GM18507 (cell line): ENCODE results near the gene TIE1.

ENCODE experiments used
- DNase-seq: peaks from one replicate; pipeline ENCODE4 v3.0.0; 2011; ENCODE audit warnings: low read depth; ENCODE audit not compliant: insufficient read length; ENCODE audit errors: extremely low spot score
- FAIRE-seq: peaks from 2 replicates; lab custom pipeline; 2011; peaks lifted over from hg19 to GRCh38; lab: Jason Lieb, UNC

TIE1 gene

GRCh38 chr1:43322506-43322905, 21.7 kb downstream of the TIE1 start:
- FAIRE-seq (no peak), DNase-seq (no peak)

DNA sequence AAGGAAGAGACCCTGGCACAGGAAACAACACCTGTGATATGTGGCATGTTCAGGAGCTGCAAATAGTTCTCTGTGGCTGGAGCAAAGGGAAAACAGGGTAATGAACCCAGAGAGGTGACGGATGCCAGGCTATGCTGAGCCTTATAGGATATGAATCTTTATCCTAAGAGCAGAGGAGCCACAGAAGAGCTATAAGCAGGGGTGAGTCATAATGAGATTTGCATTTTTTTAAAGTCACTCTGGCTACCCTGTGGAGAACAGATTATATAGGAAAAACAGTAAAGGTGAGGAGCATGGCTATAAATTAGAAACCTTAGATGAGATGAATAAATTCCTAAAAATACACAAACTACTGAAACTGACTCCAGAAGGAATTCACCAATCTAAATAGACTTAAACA, 24.0 kb downstream of the TIE1 start:
- no peak for DNase-seq
- FAIRE-seq = no peak

GRCh38 chr1:43325381-43325780, 24.6 kb downstream of the TIE1 start:
- DNase-seq = no peak
- no peak for FAIRE-seq

DNA sequence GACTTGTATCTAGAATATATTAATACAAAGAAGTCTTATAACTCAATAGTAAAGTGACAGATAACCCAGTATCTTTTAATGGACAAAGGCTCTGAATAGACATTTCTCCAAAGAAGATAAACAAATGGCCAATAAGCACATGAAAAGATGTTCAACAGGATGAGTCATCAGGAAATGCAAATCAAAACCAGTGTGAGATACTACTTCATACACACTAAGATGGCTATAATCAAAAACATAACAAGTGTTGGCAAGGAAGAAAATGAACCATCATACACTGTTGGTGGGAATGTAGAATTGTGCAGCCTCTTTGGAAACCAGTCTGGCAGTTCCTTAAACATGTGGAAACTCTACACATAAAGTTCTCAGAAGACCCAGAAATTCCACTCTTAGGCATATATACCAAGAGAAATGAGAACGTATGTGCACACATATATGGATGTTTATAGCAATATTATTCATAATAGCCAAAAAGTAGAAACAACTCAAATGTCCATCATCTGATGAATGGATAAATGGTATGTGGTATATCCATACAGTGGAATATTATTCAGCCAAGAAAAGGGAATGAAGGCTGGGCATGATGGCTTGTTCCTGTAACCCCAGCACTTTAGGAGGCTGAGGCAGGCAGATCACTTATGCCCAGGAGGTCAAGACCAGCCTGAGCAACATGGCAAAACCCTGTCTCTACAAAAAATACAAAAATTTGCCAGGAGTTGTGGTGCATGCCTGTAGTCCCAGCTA, 26.9 kb downstream of the TIE1 start:
- FAIRE-seq = no peak
- DNase-seq = no peak

DNA sequence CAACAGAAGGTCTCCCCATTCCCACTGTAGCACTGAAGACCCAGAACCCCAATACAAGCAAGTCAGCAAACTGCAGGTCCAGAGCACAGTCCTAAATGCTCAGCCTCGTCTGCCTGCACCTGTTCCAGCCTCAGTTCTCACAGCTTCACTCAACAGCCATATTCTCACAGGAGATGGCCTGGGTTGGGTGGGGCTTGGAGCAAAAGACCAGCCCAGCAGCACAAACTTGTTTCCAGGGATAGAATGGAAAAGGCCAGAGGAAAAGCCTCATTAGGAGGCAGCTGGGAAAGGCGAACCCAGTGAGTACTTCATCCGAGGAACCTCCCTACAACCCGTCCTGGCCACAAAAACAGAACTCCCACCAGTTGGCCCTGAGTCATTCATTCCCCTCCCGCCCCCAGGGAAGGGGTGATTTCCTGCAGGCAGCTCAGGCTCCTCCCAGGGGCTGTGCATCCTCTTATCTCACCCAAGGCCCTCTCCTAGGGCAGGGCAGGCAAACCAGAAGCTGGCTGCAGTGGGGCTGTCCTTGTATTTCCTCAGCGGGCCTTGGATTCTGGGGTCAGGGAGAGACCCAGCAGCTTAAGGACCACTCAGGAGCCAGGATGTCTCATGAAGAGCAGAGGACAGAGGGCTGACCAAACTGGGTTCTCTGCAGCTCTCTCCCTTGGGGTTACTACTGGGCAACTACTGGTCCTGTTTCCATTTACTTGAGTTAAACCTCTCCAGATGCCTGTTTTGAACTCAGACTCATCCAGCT, 29.4 kb downstream of the TIE1 start:
- FAIRE-seq = peak; percentile 68
- peak; percentile 25 for DNase-seq

- no peak for DNase-seq
- FAIRE-seq = no peak
These were observed 30.9 kb downstream of the TIE1 start for GRCh38 chr1:43331688-43332087.

DNA sequence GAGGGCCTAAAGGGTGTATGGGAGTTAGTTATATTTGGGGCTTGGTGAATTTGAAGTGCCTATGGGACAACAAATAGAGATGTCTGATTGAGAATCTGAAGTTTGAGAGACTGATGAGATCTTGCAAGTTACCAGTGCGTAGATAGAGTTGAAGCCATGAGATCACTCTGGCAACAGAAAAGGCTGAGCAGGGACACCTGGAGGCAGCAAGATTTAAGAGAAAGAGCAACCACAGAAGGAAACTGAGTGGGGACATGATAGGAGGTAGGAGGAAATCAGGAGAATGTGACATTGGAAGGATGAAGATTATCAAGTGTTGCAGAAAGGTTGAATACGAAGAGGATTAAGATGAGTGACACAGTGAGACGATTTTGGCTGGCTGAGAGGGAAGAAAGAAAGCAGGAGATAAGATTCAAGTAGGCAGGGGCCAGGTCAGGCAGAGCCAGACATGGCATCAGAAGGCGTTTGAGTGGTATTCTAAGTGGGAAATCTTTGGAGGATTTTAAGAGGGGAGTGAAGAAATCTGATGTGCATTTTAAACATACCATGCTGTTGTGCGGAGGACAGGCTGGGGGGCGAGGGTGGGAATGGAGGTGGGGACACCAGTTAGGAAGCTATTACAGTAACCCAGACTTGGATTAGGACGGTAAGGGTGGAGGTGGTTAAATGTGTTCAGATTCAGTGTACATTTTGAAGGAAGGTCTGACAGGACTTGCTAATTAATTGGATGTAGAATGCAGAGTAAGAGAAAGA, 33.8 kb downstream of the TIE1 start:
- FAIRE-seq (no peak), DNase-seq (no peak)

DNA sequence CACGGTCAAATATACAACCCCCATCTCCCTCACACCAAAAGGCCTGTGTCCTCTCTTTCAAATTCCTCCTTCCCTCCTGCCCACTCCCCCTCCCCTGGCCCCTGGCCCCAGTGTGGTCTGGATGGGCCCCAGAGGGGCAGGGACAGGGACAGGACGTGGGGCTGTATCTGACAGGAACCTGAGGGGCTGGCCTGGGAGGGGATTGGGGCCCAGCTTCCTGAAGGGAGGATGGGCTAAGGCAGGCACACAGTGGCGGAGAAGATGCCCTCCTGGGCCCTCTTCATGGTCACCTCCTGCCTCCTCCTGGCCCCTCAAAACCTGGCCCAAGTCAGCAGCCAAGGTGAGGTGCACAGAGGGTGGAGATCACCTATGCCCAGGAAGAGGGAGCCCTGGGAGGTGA, 36.8 kb downstream of the TIE1 start, which contains the start of gene MPL:
Gene MPL, plus strand, starts transcription at position 231 of the 400 bp plus-strand sequence. Its CDS starts 31 bp downstream, at position 262.
- FAIRE-seq (no peak), DNase-seq (no peak)

DNA sequence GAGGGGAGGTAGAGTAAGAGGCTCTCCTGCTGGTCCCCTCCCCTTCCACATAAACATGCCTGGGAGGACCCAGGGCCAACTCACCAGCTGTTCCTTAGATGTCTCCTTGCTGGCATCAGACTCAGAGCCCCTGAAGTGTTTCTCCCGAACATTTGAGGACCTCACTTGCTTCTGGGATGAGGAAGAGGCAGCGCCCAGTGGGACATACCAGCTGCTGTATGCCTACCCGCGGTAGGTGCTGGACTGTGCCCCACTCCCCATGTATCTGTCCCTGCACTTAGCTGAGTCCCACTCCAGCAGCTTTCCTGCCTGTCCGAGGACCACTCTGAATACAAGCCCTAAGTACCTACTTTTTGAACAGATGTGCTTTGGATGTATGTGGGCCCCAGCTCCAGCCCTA, 37.2 kb downstream of the TIE1 start:
- FAIRE-seq = no peak
- no peak for DNase-seq

DNA sequence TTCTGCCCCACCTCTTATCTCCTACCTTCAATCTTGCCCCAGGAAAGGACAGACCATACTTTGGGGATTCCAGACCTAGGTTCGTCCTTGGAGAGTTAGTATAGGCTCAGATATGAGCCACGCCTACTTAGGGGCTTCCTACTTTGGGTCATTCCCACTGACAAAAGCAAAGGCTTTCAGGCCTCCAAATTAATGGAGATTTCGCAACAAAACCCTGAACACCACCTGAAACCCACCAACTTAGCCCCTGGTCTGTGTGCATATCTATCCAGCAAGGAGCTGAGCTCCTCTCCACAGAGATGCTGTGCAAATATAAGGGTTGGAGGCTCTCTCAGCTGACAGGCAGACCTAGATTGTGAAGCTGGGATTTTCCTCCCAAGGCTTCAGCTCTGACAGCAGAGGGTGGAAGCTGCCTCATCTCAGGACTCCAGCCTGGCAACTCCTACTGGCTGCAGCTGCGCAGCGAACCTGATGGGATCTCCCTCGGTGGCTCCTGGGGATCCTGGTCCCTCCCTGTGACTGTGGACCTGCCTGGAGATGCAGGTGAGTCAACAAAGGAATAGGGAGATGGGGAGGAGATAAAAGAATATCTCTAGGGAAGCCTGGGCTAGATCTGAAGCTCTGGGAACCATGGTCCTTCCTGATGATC, 38.9 kb downstream of the TIE1 start:
- DNase-seq = no peak
- no peak for FAIRE-seq

- DNase-seq (no peak), FAIRE-seq (no peak)
These were observed 39.8 kb downstream of the TIE1 start for GRCh38 chr1:43340559-43340958.

DNA sequence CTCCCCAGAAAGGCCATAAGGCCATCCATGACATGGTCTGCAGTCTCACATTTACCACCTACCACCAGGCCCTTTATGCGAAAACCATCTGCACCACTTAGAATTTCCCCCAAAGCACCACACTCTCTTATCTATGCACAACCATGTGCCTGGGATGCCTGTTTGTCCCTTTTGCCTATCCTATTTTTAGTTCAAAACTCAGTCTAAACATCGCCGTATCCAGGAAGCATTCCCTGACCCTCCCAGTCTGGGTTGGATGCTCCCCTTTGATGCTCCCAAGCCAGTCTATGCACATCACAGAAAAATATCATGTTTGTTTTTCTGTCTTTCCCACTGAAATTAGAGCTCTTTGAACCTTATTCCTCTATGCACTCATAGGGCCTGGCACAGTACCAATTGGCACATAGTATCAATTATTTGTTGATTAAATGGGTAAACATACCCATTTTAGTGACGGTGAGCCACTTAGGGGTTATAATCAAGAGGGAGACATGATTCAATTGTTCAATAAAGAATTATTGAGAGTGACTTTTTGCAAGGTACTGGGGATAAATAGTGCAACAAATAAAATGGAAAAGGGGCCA, 43.6 kb downstream of the TIE1 start:
- FAIRE-seq (no peak), DNase-seq (no peak)

GRCh38 chr1:43345120-43345519, 44.3 kb downstream of the TIE1 start:
- FAIRE-seq = no peak
- DNase-seq = no peak

- FAIRE-seq (no peak), DNase-seq (no peak)
These were observed 45.9 kb downstream of the TIE1 start for GRCh38 chr1:43346636-43347035.

GRCh38 chr1:43348343-43348808, 47.6 kb downstream of the TIE1 start:
- FAIRE-seq = no peak
- no peak for DNase-seq

DNA sequence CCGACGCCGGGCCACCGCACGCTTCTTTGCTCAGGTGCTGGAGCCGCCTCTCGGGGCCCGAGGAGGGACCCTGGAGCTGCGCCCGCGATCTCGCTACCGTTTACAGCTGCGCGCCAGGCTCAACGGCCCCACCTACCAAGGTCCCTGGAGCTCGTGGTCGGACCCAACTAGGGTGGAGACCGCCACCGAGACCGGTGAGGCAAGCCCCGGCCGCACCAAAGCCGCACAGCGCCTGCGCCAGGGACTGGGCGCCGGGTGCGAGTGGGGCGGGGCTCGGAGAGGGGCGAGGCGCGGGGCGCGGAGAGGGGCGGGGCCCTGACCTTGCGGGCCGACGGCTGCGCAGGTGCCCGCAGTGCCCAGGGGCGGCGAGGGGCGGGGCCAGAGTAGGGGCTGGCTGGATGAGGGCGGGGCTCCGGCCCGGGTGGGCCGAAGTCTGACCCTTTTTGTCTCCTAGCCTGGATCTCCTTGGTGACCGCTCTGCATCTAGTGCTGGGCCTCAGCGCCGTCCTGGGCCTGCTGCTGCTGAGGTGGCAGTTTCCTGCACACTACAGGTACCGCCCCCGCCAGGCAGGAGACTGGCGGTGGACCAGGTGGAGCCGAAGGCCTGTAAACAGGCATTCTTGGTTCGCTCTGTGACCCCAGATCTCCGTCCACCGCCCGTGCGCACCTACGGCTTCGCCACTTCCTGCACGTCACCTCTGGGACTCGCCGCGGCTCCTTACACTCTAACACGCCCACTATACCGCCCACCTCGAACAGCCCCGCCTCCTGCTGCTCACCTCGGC, 48.2 kb downstream of the TIE1 start:
- peak; percentile 69 for FAIRE-seq
- DNase-seq = peak; percentile 55

DNA sequence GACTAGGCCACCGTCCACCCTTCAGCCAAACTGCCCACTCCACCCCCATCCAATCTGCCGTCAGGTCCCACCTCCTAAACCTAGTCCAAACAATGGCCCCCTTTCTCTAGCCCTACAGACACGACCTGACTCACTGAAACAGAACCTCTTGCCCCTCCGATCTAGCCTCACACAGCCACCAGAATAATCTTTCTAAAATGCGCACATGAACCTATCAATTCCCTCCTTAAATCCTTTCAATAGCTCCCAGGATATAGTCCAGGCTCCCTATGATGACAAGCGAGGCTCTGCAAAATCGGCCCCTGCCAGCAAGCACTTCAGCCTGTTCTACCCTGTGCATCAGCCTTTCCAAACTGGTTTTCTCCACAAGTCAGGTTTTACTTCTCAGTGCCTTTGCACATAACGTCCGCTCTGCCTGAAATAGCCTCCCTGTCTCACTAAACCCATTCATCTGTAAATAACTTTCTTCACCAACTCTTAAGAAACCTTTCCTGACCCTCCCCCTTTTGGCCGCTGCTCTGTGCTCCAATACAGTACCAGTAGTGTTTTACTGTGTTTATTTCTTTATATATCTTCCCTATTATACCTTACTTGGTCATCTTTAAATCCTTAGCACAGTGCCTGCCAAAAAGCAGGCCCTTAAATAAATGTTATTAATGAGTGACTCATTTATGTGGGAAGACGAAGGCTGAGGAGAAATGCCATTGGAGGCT, 49.0 kb downstream of the TIE1 start:
- FAIRE-seq = no peak
- no peak for DNase-seq

DNA sequence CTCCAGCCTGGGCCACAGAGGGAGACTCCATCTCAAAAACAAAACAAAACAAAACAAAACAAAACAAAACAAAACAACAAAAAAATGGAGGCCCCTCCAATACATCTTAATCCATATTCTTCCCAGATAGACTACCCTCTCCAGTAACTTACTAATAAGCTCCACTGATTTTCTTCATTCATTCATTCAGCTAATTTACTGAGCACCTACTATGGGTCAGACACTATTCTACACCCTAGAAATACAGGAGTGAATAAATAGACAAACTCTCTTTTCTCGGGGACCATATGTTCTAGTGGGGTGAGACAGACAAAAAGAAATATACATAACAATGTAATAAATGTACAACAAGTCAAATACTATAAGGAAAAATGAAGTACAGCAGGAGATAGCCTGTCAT, 50.2 kb downstream of the TIE1 start:
- no peak for DNase-seq
- FAIRE-seq = no peak
